CD4-positive, alpha-beta T cell treated with Interleukin-4 for 1 hour (primary cell): ENCODE results near the gene EIF5.

ENCODE experiments used
- DNase-seq, 2 donors: peaks; one replicate each; pipeline ENCODE4 v3.0.0-alpha.2; 2020 to 2022

Gene EIF5

GRCh38 chr14:103333754-103334643 is at the start of gene EIF5:
Gene EIF5, plus strand, starts transcription at chr14:103334237. Its CDS starts 1,624 bp downstream, at chr14:103335861.
- DNase-seq: peak; percentile 99

- DNase-seq: no peak
Observed at GRCh38 chr14:103284574-103285467, 49.2 kb upstream of the EIF5 start.

GRCh38 chr14:103286460-103286859 is 47.6 kb upstream of the EIF5 start:
- no peak for DNase-seq

GRCh38 chr14:103286968-103287850 is 46.8 kb upstream of the EIF5 start:
- no peak for DNase-seq

- DNase-seq: no peak
Observed at GRCh38 chr14:103288076-103288766, 45.8 kb upstream of the EIF5 start.

- no peak for DNase-seq
Observed at GRCh38 chr14:103290056-103290455, 44.0 kb upstream of the EIF5 start.

GRCh38 chr14:103290494-103290893 is 43.5 kb upstream of the EIF5 start:
- no peak for DNase-seq

GRCh38 chr14:103290961-103291360 is 43.1 kb upstream of the EIF5 start:
- DNase-seq: no peak

- peak; percentile 64 to 67 for DNase-seq
Observed at GRCh38 chr14:103292426-103293374, 41.3 kb upstream of the EIF5 start.

GRCh38 chr14:103293465-103293864 is 40.6 kb upstream of the EIF5 start:
- DNase-seq: no peak

GRCh38 chr14:103294091-103294490 is 39.9 kb upstream of the EIF5 start:
- DNase-seq: no peak

- no peak for DNase-seq
Observed at GRCh38 chr14:103296007-103296406, 38.0 kb upstream of the EIF5 start.

- no peak for DNase-seq
Observed at GRCh38 chr14:103296987-103297386, 37.0 kb upstream of the EIF5 start.

GRCh38 chr14:103298620-103299019 is 35.4 kb upstream of the EIF5 start:
- DNase-seq: no peak

GRCh38 chr14:103301512-103302354 is 32.3 kb upstream of the EIF5 start:
- no peak for DNase-seq

- no peak for DNase-seq
Observed at GRCh38 chr14:103302966-103303365, 31.1 kb upstream of the EIF5 start.

GRCh38 chr14:103304706-103305105 is 29.3 kb upstream of the EIF5 start:
- DNase-seq: no peak

- no peak for DNase-seq
Observed at GRCh38 chr14:103308717-103309616, 25.1 kb upstream of the EIF5 start.
